Trophoblast cell (in vitro differentiated cells and primary cell): Measurements from ENCODE around the gene FKBP7.

Experiments used
- DNase-seq, 2 donors: peaks; one replicate each; pipeline ENCODE4 v3.0.0-alpha.2; 2016
- H2AFZ ChIP-seq: 2 replicates; pipeline ENCODE4 v1.6.1; 2013; ENCODE audit warnings: low read length, moderate library complexity, mild to moderate bottlenecking; ENCODE audit not compliant: insufficient read depth, poor library complexity
- H2AK5ac ChIP-seq: 2 replicates; pipeline ENCODE4 v1.6.1; 2013; ENCODE audit warnings: mild to moderate bottlenecking, low read length
- H2BK120ac ChIP-seq: 2 replicates; pipeline ENCODE4 v1.6.1; 2013; ENCODE audit warnings: low read length, mild to moderate bottlenecking, moderate library complexity; ENCODE audit not compliant: insufficient read depth, poor library complexity
- H2BK12ac ChIP-seq: 2 replicates; pipeline ENCODE4 v1.6.1; 2013; ENCODE audit warnings: mild to moderate bottlenecking, low read length, moderate library complexity
- H2BK5ac ChIP-seq: 2 replicates; pipeline ENCODE4 v1.6.1; 2013; ENCODE audit warnings: low read length, low read depth, moderate library complexity, mild to moderate bottlenecking; ENCODE audit not compliant: poor library complexity
- H3K14ac ChIP-seq: 2 replicates; pipeline ENCODE4 v1.6.1; 2013; ENCODE audit warnings: mild to moderate bottlenecking, low read length
- H3K18ac ChIP-seq: 2 replicates; pipeline ENCODE4 v1.6.1; 2013; ENCODE audit warnings: mild to moderate bottlenecking, low read length
- H3K23ac ChIP-seq: 2 replicates; pipeline ENCODE4 v1.6.1; 2013; ENCODE audit warnings: low read length
- H3K27ac ChIP-seq: 2 replicates; pipeline ENCODE4 v1.5.1; 2013; ENCODE audit warnings: low read depth, mild to moderate bottlenecking, inconsistent platforms, low read length, moderate library complexity
- H3K27me3 ChIP-seq: 2 replicates; pipeline ENCODE4 v1.6.1; 2013; ENCODE audit warnings: inconsistent platforms, mild to moderate bottlenecking, low read length, moderate library complexity; ENCODE audit not compliant: insufficient read depth
- H3K36me3 ChIP-seq, 2 experiments: 1 replicate in 1 of 2; 2 replicates in 1 of 2; pipeline ENCODE4 v1.6.1; 2013; ENCODE audit warnings: low read length in 2 of 2, mild to moderate bottlenecking in 2 of 2, moderate library complexity in 1 of 2; ENCODE audit not compliant: insufficient read depth in 2 of 2, control insufficient read depth in 1 of 2
- H3K4ac ChIP-seq: 2 replicates; pipeline ENCODE4 v1.6.1; 2013; ENCODE audit warnings: low read depth, mild to moderate bottlenecking, low read length, moderate library complexity
- H3K4me1 ChIP-seq, 2 experiments: 1 replicate in 1 of 2; 2 replicates in 1 of 2; pipeline ENCODE4 v1.6.1; 2013; ENCODE audit warnings: low read length in 2 of 2, mild to moderate bottlenecking in 2 of 2, moderate library complexity in 1 of 2; ENCODE audit not compliant: insufficient read depth in 2 of 2, control insufficient read depth in 1 of 2
- H3K4me2 ChIP-seq: 2 replicates; pipeline ENCODE4 v1.6.1; 2013; ENCODE audit warnings: inconsistent platforms, mild to moderate bottlenecking, low read length, moderate library complexity
- H3K4me3 ChIP-seq: 2 replicates; pipeline ENCODE4 v1.5.1; 2013; ENCODE audit warnings: mild to moderate bottlenecking, low read depth, low read length, inconsistent platforms
- H3K79me1 ChIP-seq: one replicate; pipeline ENCODE4 v1.6.1; 2013; ENCODE audit warnings: low read length
- H3K79me2 ChIP-seq: 2 replicates; pipeline ENCODE4 v1.6.1; 2013; ENCODE audit warnings: low read length, mild to moderate bottlenecking; ENCODE audit not compliant: control insufficient read depth, insufficient read depth, poor library complexity
- H3K9ac ChIP-seq: 2 replicates; pipeline ENCODE4 v1.6.1; 2013; ENCODE audit warnings: mild to moderate bottlenecking, low read length
- H3K9me3 ChIP-seq: 2 replicates; pipeline ENCODE4 v1.6.1; 2013; ENCODE audit warnings: low read depth, mild to moderate bottlenecking, control low read depth, inconsistent platforms, low read length; ENCODE audit not compliant: insufficient read depth
- H4K12ac ChIP-seq: 2 replicates; pipeline ENCODE4 v1.6.1; 2013; ENCODE audit warnings: low read depth, mild to moderate bottlenecking, low read length, moderate library complexity
- H4K8ac ChIP-seq: 2 replicates; pipeline ENCODE4 v1.6.1; 2013; ENCODE audit warnings: low read depth, mild to moderate bottlenecking, low read length, moderate library complexity
- H4K91ac ChIP-seq: one replicate; pipeline ENCODE4 v1.6.1; 2013; ENCODE audit warnings: low read depth, mild to moderate bottlenecking, low read length, moderate library complexity
- WGBS: extraction: QIAGEN DNeasy Blood & Tissue Kit; methylation state at CpG from one replicate; pipeline ENCODE4 v1.1.7; 2013; ENCODE audit warnings: missing lambda C conversion rate; ENCODE audit not compliant: insufficient read length, insufficient coverage; ENCODE audit errors: extremely low coverage; 5-methylcytosine and 5-hydroxymethylcytosine counted together

Gene FKBP7

GRCh38 chr2:178441426-178441825, 37.0 kb downstream of the FKBP7 start:
- no peak for DNase-seq
- no peaks in the 10 kb centered on the region for H3K79me1 ChIP-seq
- H3K18ac ChIP-seq, result no peak overlapping the region
- H4K12ac ChIP-seq, result no peak overlapping the region
- no peak overlapping the region for H2AK5ac ChIP-seq
- H3K4me1 ChIP-seq, result peaks cover 0 to 3% of the 10 kb centered on the region in 2 experiments
- H2BK120ac ChIP-seq, result no peak overlapping the region
- H3K27ac ChIP-seq, result no peak overlapping the region
- H3K9ac ChIP-seq, result no peak overlapping the region
- H2BK5ac ChIP-seq, result no peak overlapping the region
- no peaks in the 10 kb centered on the region for H3K9me3 ChIP-seq
- H2AFZ ChIP-seq, result no peak overlapping the region
- no peak overlapping the region for H4K91ac ChIP-seq
- H3K36me3 ChIP-seq, result peaks cover 11 to 20% of the 10 kb centered on the region in 2 experiments
- no peak overlapping the region for H3K4ac ChIP-seq
- H2BK12ac ChIP-seq, result no peak overlapping the region
- WGBS, result no CpG with 5 or more reads among the region's 2 CpGs
- no peak overlapping the region for H3K14ac ChIP-seq
- no peak overlapping the region for H3K4me2 ChIP-seq
- no peak overlapping the region for H4K8ac ChIP-seq
- no peaks in the 10 kb centered on the region for H3K79me2 ChIP-seq
- H3K23ac ChIP-seq, result no peak overlapping the region
- no peaks in the 10 kb centered on the region for H3K27me3 ChIP-seq
- H3K4me3 ChIP-seq, result no peak overlapping the region

GRCh38 chr2:178436662-178437061, 41.7 kb downstream of the FKBP7 start:
- DNase-seq, result no peak
- no peaks in the 10 kb centered on the region for H3K9me3 ChIP-seq
- no peak overlapping the region for H3K4me2 ChIP-seq
- H3K79me2 ChIP-seq, result no peaks in the 10 kb centered on the region
- H4K91ac ChIP-seq, result no peak overlapping the region
- no peak overlapping the region for H3K14ac ChIP-seq
- H3K4me1 ChIP-seq, result peaks cover 0 to 3% of the 10 kb centered on the region in 2 experiments
- no peak overlapping the region for H2BK120ac ChIP-seq
- WGBS, result no CpG with 5 or more reads among the region's 2 CpGs
- no peak overlapping the region for H3K23ac ChIP-seq
- no peak overlapping the region for H3K4me3 ChIP-seq
- no peak overlapping the region for H3K27ac ChIP-seq
- no peak overlapping the region for H2AFZ ChIP-seq
- H3K4ac ChIP-seq, result no peak overlapping the region
- H3K79me1 ChIP-seq, result no peaks in the 10 kb centered on the region
- peaks cover 17 to 22% of the 10 kb centered on the region in 2 experiments for H3K36me3 ChIP-seq
- no peaks in the 10 kb centered on the region for H3K27me3 ChIP-seq
- H3K18ac ChIP-seq, result no peak overlapping the region
- no peak overlapping the region for H2BK12ac ChIP-seq
- no peak overlapping the region for H2BK5ac ChIP-seq
- no peak overlapping the region for H4K8ac ChIP-seq
- H4K12ac ChIP-seq, result no peak overlapping the region
- H2AK5ac ChIP-seq, result no peak overlapping the region
- no peak overlapping the region for H3K9ac ChIP-seq

- DNase-seq, result no peak
- Histone ChIP-seq H3K4me3 (no peak overlapping the region), H4K12ac (no peak overlapping the region), H4K91ac (no peak overlapping the region), H3K18ac (no peak overlapping the region), H3K27me3 (no peaks in the 10 kb centered on the region), H4K8ac (no peak overlapping the region), H2BK120ac (no peak overlapping the region), H3K4me1 (no peaks in the 10 kb centered on the region), H3K9me3 (no peaks in the 10 kb centered on the region), H2BK5ac (no peak overlapping the region), H3K9ac (no peak overlapping the region), H2AK5ac (no peak overlapping the region), H2AFZ (no peak overlapping the region), H3K14ac (no peak overlapping the region), H3K36me3 (peaks cover 11 to 32% of the 10 kb centered on the region in 2 experiments), H3K79me2 (no peaks in the 10 kb centered on the region), H3K27ac (no peak overlapping the region), H3K4me2 (no peak overlapping the region), H3K79me1 (no peaks in the 10 kb centered on the region), H3K23ac (no peak overlapping the region), H2BK12ac (no peak overlapping the region), H3K4ac (no peak overlapping the region)
Measured at GRCh38 chr2:178429336-178429735, 49.1 kb downstream of the FKBP7 start.

GRCh38 chr2:178428396-178428806, 50.0 kb downstream of the FKBP7 start:
- no peaks in the 10 kb centered on the region for H3K9me3 ChIP-seq
- H3K27ac ChIP-seq, result no peak overlapping the region
- peaks cover 4 to 28% of the 10 kb centered on the region in 2 experiments for H3K36me3 ChIP-seq
- H3K4me2 ChIP-seq, result no peak overlapping the region
- no peak overlapping the region for H2BK120ac ChIP-seq
- peak; percentile 55 to 80 for DNase-seq
- H2BK5ac ChIP-seq, result no peak overlapping the region
- no peak overlapping the region for H4K8ac ChIP-seq
- no peak overlapping the region for H3K4ac ChIP-seq
- H4K12ac ChIP-seq, result no peak overlapping the region
- H4K91ac ChIP-seq, result no peak overlapping the region
- H2AFZ ChIP-seq, result no peak overlapping the region
- no peak overlapping the region for H3K4me3 ChIP-seq
- no peaks in the 10 kb centered on the region for H3K27me3 ChIP-seq
- H3K18ac ChIP-seq, result no peak overlapping the region
- no peak overlapping the region for H2BK12ac ChIP-seq
- H3K79me1 ChIP-seq, result no peaks in the 10 kb centered on the region
- H3K23ac ChIP-seq, result no peak overlapping the region
- H3K14ac ChIP-seq, result no peak overlapping the region
- H3K4me1 ChIP-seq, result no peaks in the 10 kb centered on the region
- no peak overlapping the region for H2AK5ac ChIP-seq
- no peak overlapping the region for H3K9ac ChIP-seq
- no peaks in the 10 kb centered on the region for H3K79me2 ChIP-seq
- whole genome bisulfite sequencing, result no CpG with 5 or more reads among the region's 1 CpG
